COR-L47 (cell line): ENCODE data around the gene MELTF.

Experiments used
- DNase-seq: peaks from one replicate; lab custom pipeline; 2025; lab: John Stamatoyannopoulos, UW

Gene MELTF

DNA sequence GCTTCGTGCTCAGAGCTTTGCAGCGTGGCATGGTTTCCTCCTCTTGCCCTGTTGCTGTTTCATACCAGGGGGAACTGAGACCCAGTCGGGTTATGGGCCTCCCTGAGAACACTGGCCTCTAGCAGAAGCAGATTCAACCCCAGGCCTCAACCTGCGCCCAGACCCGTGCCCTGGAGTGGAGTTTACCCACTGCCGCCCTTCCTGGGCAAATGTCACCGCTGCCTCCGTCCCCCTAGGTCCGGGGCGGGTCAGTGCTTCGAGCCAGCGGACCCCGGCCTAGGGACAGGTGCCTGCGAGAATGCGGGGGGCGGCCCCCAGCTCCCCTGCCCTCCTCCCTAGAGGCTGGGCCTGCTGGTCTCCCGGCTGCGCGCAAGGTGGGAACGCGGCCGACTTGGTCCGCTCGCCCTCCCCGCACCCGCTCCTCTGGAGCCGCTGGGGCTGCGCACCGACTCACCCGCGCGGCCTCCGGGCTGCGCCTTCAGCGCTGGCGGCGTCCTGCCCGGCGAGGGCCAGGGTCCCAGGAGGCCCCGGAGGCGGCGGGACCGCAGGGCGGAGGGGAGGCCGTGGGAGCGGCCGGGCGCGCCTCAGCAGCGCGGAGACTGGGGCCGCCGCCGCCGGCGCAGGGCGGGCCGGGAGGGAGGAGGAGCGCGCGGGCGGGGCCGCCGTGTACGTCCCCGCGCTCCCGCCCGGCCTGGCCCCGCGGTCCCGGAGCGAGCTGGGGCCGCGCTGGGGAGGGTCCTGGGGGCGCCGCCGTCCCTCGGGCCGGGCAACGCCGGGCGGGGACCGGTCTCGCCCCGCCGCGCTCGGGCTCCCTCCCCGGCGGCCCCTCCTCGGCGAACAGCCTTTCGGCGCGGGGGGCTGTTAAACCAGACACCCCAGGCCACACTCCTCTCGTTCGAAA, 61.1 kb downstream of the MELTF start, which contains the start of gene PIGZ:
TSS of gene PIGZ (minus strand) at position 601 of the 901 bp plus-strand sequence. CDS start 16,802 bp downstream, outside the sequence.
- peak; percentile 42 for DNase-seq

DNA sequence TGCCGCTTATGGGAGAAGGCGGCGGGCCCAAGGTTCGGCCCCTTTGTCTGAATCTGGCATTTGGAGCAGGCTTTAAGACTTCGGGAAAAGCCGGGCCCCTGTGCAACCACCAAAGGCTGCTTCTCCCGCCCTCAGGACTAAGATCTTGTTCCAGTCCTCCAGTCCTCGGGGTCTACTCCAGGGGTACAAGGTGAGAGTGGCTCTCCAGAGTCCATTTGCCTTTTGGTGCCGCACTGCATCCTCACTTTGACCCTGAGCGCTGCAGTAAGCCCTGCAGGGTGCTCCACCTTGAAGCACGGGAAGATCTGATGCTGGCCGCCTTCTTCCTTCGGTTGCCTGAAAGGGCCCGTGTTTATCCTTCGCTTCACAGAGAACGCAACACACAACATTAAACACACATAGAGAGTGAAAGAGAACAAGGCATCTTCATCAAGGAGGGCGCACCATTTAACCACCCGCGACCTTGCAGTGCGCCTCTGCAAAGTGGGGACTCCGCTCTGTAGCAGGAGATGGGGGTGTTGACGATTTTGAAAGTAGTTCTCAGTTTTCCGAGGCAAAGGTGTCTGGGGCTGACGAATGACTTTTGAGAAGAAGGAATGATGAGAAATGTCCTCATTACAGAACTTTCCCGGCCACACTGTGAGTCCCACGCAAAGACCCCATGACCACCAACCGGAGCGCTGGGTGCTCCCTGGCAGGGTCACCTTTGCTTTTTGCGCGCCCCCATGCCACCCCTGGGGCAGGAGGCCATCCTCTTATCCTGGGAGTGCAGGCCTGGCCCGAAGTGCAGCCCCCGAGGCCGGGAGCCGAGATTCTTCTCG, 62.0 kb downstream of the MELTF start:
- DNase-seq: no peak

DNA sequence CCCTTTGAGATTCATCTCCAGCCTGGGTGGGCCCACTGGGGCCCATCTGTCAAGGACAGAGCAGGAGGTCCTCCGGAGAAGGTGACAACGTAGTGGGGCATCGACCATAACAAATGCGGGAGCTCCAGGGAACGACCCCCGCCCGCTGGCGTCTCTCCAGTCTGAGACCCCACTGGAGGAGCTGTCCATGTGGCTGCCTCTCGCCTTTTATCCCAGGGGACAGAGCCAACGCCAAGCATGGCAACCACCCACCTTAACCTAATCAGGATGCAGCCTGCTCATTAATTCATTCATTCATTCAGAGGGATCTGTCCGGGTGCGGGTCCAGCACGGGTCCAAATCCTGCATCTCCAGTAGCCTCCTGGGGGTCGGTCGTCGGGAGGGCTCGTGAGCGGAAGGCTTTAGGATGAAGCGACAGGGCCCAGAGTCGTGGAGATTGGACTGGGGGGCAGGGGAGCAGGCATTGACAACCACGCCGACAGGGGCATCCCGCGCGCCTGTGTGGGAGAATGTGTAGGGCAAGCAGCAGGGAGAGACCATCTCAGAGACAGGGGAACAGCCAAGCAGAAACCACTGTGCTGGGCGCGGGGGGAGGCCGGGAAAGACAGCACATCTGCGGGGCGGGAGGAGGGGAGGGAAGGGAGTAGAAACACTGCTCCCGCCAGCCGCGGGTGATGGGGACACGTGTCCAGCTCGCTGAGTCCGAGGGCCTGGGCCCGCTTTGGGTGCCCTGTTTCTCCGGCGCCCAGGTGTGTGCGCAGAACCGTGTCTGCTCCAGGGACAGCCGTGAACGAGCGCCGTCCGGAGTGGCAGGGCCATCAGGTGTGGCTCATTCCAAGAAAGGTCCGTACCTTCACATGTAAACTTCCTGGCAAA, 62.9 kb downstream of the MELTF start:
- no peak for DNase-seq

DNA sequence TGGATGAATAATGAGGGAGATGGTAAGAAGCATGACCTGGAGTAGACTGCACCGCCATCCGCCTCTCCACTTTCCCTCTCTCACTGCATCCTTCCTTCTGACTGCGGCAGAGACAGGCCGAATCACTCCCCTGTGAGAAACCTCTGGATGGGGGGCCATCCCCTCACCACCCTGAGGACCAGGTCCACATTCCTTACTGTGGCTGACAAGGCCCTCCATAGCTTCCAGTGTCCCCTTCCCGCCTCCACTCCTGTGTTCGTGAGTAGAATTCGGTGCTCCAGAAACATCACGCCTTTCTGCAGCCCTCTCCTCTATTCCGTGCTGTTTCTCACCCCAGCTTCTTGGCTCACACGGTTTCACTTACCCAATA, 63.8 kb downstream of the MELTF start:
- no peak for DNase-seq

DNA sequence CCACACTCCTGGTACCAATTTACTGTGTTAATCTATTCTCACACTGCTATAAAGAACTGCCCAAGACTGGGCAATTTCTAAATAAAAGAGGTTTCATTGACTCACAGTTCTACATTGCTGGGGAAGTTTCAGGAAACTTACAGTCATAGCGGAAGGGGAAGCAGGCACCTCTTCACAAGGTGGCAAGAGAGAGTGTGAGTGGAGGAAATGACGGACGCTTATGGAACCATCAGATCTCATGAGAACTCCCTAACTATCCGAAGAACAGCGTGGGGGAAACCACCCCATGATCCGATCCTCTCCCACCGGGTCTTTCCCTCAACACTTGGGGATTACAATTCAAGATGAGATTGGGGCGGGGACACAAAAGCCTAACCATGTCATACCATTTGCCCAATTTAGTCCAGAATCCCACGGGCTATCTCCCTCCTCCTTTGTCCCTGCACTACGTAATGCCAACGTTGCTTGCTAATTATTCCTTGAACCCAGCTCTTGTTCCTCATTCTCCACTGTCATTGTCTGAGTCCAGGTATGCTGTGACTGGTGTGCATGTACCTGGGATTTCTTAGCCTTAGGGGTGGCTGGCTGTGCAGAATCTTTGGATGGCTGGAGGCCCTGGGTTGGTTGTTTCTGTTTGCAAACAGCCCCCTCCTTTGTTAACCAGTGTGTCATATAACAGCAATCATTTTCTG, 64.4 kb downstream of the MELTF start:
- DNase-seq: no peak

DNA sequence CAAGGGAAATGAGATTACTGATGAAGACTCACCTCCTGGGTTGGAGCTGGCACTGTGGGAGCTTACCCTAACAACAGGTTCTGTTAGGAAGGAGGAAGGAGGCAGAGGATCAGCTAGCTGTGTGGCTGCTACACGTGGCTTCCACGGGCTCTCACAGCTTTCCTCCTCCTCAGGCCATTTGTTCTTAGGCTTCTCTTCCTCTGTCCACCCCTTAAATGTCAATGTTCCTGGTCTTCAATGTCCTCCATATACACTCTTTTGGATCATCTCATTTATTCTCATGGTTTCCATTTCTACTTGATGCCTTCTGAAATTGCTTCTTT, 66.0 kb downstream of the MELTF start:
- no peak for DNase-seq

DNA sequence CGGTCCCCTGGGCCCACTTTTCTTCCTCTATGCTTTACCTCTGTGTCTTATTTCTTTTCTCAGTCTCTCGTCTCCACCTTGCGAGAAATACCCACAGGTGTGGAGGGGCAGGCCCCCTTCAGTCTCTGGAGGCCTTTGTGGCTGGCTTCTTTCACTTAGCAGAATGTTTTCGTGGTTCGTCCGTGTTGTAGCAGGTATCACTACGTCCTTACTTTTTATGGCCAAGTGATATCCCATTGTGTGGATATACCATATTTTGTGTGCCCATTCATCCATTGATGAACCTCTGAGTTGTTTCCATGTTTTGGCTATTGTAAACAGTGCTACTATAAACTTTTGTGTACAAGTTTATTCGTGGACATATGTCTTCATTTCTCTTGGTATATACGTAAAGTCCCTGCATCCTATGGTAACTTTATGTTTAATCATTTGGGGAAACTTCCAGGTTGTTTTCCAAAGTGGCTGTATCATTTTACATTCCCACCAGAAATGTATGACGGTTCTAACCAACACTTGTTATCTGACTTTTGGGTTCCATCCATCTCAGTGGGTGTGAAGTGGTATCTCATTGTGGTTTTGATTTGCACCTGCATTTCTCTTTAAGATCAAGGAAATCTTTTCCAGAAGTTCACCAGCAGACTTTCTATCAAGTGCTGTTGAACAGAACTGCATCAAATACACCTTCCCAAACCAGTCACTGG, 66.5 kb downstream of the MELTF start:
- no peak for DNase-seq

DNA sequence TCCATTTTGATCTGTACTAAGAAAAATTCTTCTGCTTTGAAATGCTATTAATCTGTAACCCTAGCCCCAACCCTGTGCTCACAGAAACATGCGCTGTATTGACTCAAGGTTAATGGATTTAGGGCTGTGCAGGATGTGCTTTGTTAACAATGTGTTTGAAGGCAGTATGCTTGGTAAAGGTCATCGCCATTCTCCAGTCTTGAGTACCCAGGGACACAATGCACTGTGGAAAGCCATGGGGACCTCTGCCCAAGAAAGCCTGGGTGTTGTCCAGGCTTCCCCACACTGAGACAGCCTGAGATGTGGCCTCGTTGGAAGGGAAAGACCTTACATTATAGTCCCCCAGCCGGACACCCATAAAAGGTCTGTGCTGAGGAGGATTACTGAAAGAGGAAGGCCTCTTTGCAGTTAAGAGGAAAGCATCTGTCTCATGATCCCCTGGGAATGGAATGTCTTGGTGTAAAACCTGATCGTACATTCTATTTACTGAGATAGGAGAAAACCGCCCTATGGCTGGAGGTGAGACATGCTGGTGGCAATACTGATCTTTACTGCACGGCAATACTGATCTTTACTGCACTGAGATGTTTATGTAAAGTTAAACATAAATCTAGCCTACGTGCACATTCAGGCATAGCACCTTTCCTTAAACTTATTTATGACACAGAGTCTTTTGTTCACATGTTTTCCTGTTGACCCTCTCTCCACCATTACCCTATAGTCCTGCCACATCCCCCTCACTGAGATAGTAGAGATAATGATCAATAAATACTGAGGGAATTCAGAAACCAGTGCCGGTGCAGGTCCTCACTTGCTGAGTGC, 67.3 kb downstream of the MELTF start:
- no peak for DNase-seq

DNA sequence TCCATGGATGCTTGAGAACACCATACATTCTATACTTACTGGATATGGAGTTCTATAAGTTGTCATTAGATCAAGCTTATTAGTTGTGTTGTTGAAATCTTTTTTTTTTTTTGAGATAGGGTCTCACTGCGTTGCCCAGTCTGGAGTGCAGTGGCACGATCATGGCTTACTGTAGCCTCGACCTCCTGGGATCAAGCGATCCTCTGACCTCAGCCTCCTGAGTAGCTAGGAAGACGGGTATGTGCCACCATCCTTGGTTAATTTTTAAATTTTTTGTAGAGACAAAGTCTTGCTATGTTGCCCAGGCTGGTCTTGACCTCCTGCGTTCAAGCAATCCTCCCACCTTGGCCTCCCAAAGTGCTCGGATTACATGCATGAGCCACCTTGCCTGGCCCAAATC, 74.8 kb downstream of the MELTF start:
- DNase-seq: no peak
